Loucy (cell line): ENCODE data around the gene KIRREL3.

Experiments used
- CTCF ChIP-seq: fragments of 200-600 bp; sonication (generic); conservative IDR thresholded peaks from 2 replicates; pipeline ENCODE4 v1.5.1; 2014; ENCODE audit warnings: mild to moderate bottlenecking, antibody characterized with exemption, low read length
- EZH2phosphoT487 ChIP-seq: fragments of 200-600 bp; IDR thresholded peaks from 2 replicates; pipeline ENCODE4 v1.6.1; 2018; ENCODE audit warnings: antibody characterized with exemption, mild to moderate bottlenecking, moderate library complexity, borderline replicate concordance

GRCh38 chr11:126996036-126996804 is 4.3 kb downstream of the KIRREL3 start:
- no peak for TF ChIP-seq CTCF
- TF ChIP-seq EZH2phosphoT487: no peak
